WI38 (cell line): Measurements from ENCODE around the gene STK39.

Experiments
- H3K4me3 ChIP-seq: 2 replicates; pipeline ENCODE4 v1.5.1; 2011; ENCODE audit warnings: low read depth, mild to moderate bottlenecking, control low read depth, low read length
- CTCF ChIP-seq: IDR thresholded peaks from 2 replicates; pipeline ENCODE4 v1.5.1; 2012; ENCODE audit warnings: low read depth, mild to moderate bottlenecking, control low read depth, low read length

Gene STK39

GRCh38 chr2:168175469-168175868 is 71.9 kb downstream of the STK39 start:
- TF ChIP-seq CTCF, result no peak
- H3K4me3 ChIP-seq, result no peak overlapping the region

GRCh38 chr2:168174756-168175155 is 72.6 kb downstream of the STK39 start:
- no peak for TF ChIP-seq CTCF
- H3K4me3 ChIP-seq, result no peak overlapping the region

GRCh38 chr2:168172071-168172470 is 75.3 kb downstream of the STK39 start:
- H3K4me3 ChIP-seq, result no peak overlapping the region
- TF ChIP-seq CTCF, result no peak

- no peak for TF ChIP-seq CTCF
- H3K4me3 ChIP-seq, result no peak overlapping the region
Measured at GRCh38 chr2:168171059-168171762, 76.2 kb downstream of the STK39 start.

- no peak overlapping the region for H3K4me3 ChIP-seq
- TF ChIP-seq CTCF, result no peak
Measured at GRCh38 chr2:168169097-168169745, 78.2 kb downstream of the STK39 start.

- TF ChIP-seq CTCF, result no peak
- H3K4me3 ChIP-seq, result no peak overlapping the region
Measured at GRCh38 chr2:168167511-168168263, 79.7 kb downstream of the STK39 start.
